ENCODE results near the gene IFI27L2.

DNA sequence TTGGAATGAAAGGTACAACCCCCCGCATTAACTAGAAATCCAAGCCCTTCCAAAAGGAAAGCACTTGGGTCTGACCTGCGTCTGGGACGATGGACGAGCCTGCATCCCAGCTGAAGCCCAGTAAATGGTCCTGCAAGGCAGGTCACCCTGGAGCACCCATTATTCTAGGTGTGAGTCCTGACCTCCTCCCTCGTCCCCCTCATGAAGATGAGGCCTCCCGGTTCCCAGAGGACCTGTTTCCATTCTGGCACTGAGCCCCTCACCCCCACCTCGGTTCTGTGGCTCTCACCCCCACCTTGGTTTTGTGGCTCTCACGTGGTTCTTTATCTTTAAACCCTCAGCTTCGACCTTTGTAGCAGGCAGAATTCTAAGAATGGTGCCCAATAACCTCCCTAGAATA lies 11.5 kb downstream of the IFI27L2 start:
- TF ChIP-seq, protein P1, sequence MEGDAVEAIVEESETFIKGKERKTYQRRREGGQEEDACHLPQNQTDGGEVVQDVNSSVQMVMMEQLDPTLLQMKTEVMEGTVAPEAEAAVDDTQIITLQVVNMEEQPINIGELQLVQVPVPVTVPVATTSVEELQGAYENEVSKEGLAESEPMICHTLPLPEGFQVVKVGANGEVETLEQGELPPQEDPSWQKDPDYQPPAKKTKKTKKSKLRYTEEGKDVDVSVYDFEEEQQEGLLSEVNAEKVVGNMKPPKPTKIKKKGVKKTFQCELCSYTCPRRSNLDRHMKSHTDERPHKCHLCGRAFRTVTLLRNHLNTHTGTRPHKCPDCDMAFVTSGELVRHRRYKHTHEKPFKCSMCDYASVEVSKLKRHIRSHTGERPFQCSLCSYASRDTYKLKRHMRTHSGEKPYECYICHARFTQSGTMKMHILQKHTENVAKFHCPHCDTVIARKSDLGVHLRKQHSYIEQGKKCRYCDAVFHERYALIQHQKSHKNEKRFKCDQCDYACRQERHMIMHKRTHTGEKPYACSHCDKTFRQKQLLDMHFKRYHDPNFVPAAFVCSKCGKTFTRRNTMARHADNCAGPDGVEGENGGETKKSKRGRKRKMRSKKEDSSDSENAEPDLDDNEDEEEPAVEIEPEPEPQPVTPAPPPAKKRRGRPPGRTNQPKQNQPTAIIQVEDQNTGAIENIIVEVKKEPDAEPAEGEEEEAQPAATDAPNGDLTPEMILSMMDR (IDR thresholded peaks at IDR 0.05; ENCODE audit: insufficient read depth, low read length, poor library complexity, severe bottlenecking), result no peak
- TF ChIP-seq EZH2phosphoT487 (conservative IDR thresholded peaks at IDR 0.05; ENCODE audit: low read length), result no peak
